ENCODE measurements around the gene DNM3. TPM values are rescaled to one million over a fixed set of nuclear protein-coding genes. Genes with fewer than 3 reads are reported as not detected.

DNM3 gene
- total and polyA plus RNA-seq, 9 donors, result 3.1 to 6.5 (median 4.4) TPM

DNA sequence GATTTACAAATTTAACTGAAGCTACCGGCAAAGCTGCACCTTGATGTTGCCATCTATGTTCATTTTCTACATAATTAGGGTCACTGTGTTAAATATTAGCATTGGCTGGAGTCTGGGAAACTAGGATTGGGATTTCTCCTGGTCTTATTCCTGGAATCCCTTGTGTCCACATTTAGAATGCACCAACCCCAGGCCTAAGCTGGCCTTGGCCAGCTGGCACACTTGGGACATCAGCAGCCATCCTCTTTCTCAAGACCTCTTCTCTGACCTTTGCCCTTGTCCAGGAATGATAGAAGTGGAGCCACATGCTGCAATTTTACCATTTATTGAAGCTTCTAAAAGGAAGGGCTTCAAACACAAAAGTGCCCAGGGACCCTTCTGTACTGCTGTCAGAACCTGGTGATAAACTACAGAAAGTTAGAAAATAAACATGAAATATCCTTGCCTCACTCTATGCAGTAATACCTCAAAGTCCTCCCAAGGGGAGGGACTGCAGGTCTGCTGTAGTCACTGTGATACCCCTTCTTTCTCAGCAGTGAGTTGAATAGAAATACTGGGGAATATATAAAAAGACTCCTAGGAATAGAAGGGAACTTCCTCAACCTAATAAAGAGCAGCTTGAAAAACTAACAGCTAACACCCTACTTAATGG lies 616.3 kb downstream of the DNM3 start:
- intact Hi-C loops (cut with DNase I), result loop anchor here in 1 of 4 donors (10.0 kb wide), 1 partner anchor 267 kb away; no protein-coding TSS in a partner anchor
- TF ChIP-seq CTCF (IDR thresholded peaks at IDR 0.05) (no peak), POLR2A (IDR thresholded peaks at IDR 0.05) (no peak), EP300 (IDR thresholded peaks at IDR 0.05) (no peak)
- 86 to 97% (median 93%) methylated on average over 1 of the region's 1 CpG for WGBS, 3 donors
- Histone ChIP-seq H3K4me3 (no peak overlapping the region), H3K9me3 (no peaks in the 10 kb centered on the region), H3K4me1 (ENCODE audit: insufficient read depth) (peaks cover 1% of the 10 kb centered on the region), H3K27ac (no peak overlapping the region), H3K36me3 (no peaks in the 10 kb centered on the region), H3K27me3 (no peaks in the 10 kb centered on the region)
- DNase-seq, result no peak

GRCh38 chr1:172460177-172460576 lies 618.9 kb downstream of the DNM3 start:
- no peaks in the 10 kb centered on the region for H3K27me3 ChIP-seq
- H3K27ac ChIP-seq, result no peak overlapping the region
- 80 to 86% (median 86%) methylated on average over 1 of the region's 1 CpG for WGBS, 3 donors

GRCh38 chr1:172460887-172461315 lies 619.6 kb downstream of the DNM3 start:
- Histone ChIP-seq H3K27ac (no peak overlapping the region), H3K36me3 (no peaks in the 10 kb centered on the region), H3K4me1 (ENCODE audit: insufficient read depth) (peaks cover 1% of the 10 kb centered on the region), H3K27me3 (no peaks in the 10 kb centered on the region), H3K9me3 (no peaks in the 10 kb centered on the region), H3K4me3 (no peak overlapping the region)
- TF ChIP-seq POLR2A (IDR thresholded peaks at IDR 0.05), result no peak
- no peak for TF ChIP-seq CTCF (IDR thresholded peaks at IDR 0.05)
- TF ChIP-seq EP300 (IDR thresholded peaks at IDR 0.05), result no peak
- no peak for DNase-seq
- intact Hi-C loops (cut with DNase I), result no loop called here
- 10 to 24% (median 17%) methylated on average over 1 of the region's 1 CpG for WGBS, 3 donors

More at GRCh38 chr1:172460177-172460576, 618.9 kb downstream of the DNM3 start:
- Histone ChIP-seq H3K9me3 (no peaks in the 10 kb centered on the region), H3K36me3 (no peaks in the 10 kb centered on the region), H3K4me1 (ENCODE audit: insufficient read depth) (peaks cover 1% of the 10 kb centered on the region), H3K4me3 (no peak overlapping the region)
- intact Hi-C loops (cut with DNase I), result no loop called here
- TF ChIP-seq POLR2A (IDR thresholded peaks at IDR 0.05), result no peak
- TF ChIP-seq EP300 (IDR thresholded peaks at IDR 0.05), result no peak
- TF ChIP-seq CTCF (IDR thresholded peaks at IDR 0.05), result no peak
- DNase-seq, result no peak

MicroRNAs within 50 kb of the gene (microRNA counts, 767-probe panel; counts per million panel counts)
- microRNA hsa-miR-199a-3p+hsa-miR-199b-3p, result 8,081 counts per million, percentile 99 among the panel's probes with 10 or more counts
- 6,149 counts per million, percentile 98 among the panel's probes with 10 or more counts for microRNA hsa-miR-199a-5p
- 5,299 counts per million, percentile 95 among the panel's probes with 10 or more counts for microRNA hsa-miR-214-3p

Small RNAs within 50 kb of the gene (microRNA-seq; reads per million reads assigned to microRNA genes)
- gene MIR199A2 (102 to 155 (median 109) reads per million in 3 donors), gene MIR3120 (0 reads per million in 3 donors)

Small RNAs within 50 kb of the gene (small RNA-seq; reads per million reads assigned to genes)
- 1.2 reads per million, percentile 63 among the genes with 10 or more reads in this experiment for gene MIR199A2
- not detected for gene RNU6-157P

Other genes with a start within 250 kb of the DNM3 start
- under 1 TPM in 1 of 7 donors, not detected in 6; 0.57 TPM for gene MYOCOS, start 219.3 kb upstream of the DNM3 start, total RNA-seq
- gene MYOCOS, start 219.3 kb upstream of the DNM3 start, polyA plus RNA-seq, result under 1 TPM in 1 of 2 donors, not detected in 1; 0.08 TPM
- gene MYOC, start 188.8 kb upstream of the DNM3 start, total RNA-seq, result 1 to 10 TPM in 5 of 7 donors, under 1 TPM in 1, not detected in 1; 0.72 to 7.1 (median 1.1) TPM
- 1 to 10 TPM in 1 of 2 donors, under 1 TPM in 1; 0.56 to 9.4 TPM for gene MYOC, start 188.8 kb upstream of the DNM3 start, polyA plus RNA-seq
- gene VAMP4, start 99.4 kb upstream of the DNM3 start, total RNA-seq, result 10 to 100 TPM in 6 of 7 donors, 1 to 10 TPM in 1; 6.7 to 14.1 (median 12.3) TPM
- gene VAMP4, start 99.4 kb upstream of the DNM3 start, polyA plus RNA-seq, result 10 to 100 TPM in 1 of 2 donors, 1 to 10 TPM in 1; 6.9 to 12.5 TPM
- 10 to 100 TPM in 6 of 7 donors, 1 to 10 TPM in 1; 9.1 to 24.4 (median 19.1) TPM for gene METTL13, start 59.8 kb upstream of the DNM3 start, total RNA-seq
- 10 to 100 TPM; 14.8 to 29.1 TPM for gene METTL13, start 59.8 kb upstream of the DNM3 start, polyA plus RNA-seq